Activated T-cell treated with anti-CD3 and anti-CD28 coated beads, Interleukin-2, amount 50 U/mL, for 4 hours (primary cell): Measurements from ENCODE around the gene ACSL3. TPM values are rescaled to one million over a fixed set of nuclear protein-coding genes. Genes with fewer than 3 reads are reported as not detected.
"Not testable (repeated sequence)": the region's sequence is repeated elsewhere in the genome, so short reads cannot be mapped to it uniquely, and the experiment has no call there.

Experiments used
- ATAC-seq, 2 donors: fragments of 200-7000 bp; cut with Tn5 transposase; one replicate each; pipeline ENCODE4 v1.10.0; 2021
- DNase-seq: peaks from one replicate; pipeline ENCODE4 v3.0.0-alpha.2; 2020
- H3K27me3 Mint-ChIP-seq: one replicate; pipeline ENCODE4 v1.8.0; 2021; ENCODE audit warnings: low read depth, mixed read lengths
- H3K36me3 Mint-ChIP-seq: one replicate; pipeline ENCODE4 v1.8.0; 2022; ENCODE audit warnings: mixed read lengths; ENCODE audit not compliant: insufficient read depth
- H3K4me1 Mint-ChIP-seq: one replicate; pipeline ENCODE4 v1.8.0; 2021; ENCODE audit warnings: low read depth, mixed read lengths
- H3K4me3 Mint-ChIP-seq: one replicate; pipeline ENCODE4 v1.8.0; 2021; ENCODE audit warnings: mild to moderate bottlenecking, moderate library complexity, mixed read lengths
- H3K9me3 Mint-ChIP-seq: one replicate; pipeline ENCODE4 v1.8.0; 2021; ENCODE audit warnings: mixed read lengths
- total RNA-seq, 3 donors: library from RNA; stranded (reverse); gene quantifications; one replicate each; pipeline ENCODE4 v1.2.1, GENCODE V29; 2021

Gene ACSL3
- total RNA-seq, 3 donors from 2014 or later = 29.9 to 36.6 (median 33.7) TPM

- Mint-ChIP-seq H3K4me1 (peaks cover 18% of the 10 kb centered on the region), H3K36me3 (no peaks in the 10 kb centered on the region), H3K9me3 (no peaks in the 10 kb centered on the region), H3K27me3 (no peaks in the 10 kb centered on the region), H3K4me3 (no peak overlapping the region)
- DNase-seq = no peak
- no peak for ATAC-seq
Measured at GRCh38 chr2:222862909-222863544, 2.2 kb downstream of the ACSL3 start.

GRCh38 chr2:222864296-222864695 lies 3.5 kb downstream of the ACSL3 start:
- H3K36me3 Mint-ChIP-seq = no peaks in the 10 kb centered on the region

GRCh38 chr2:222865301-222865700 lies 4.5 kb downstream of the ACSL3 start:
- ATAC-seq (no peak), DNase-seq (no peak)
- Mint-ChIP-seq H3K9me3 (no peaks in the 10 kb centered on the region), H3K4me1 (peaks cover 20% of the 10 kb centered on the region), H3K27me3 (no peaks in the 10 kb centered on the region), H3K36me3 (no peaks in the 10 kb centered on the region), H3K4me3 (no peak overlapping the region)

More at GRCh38 chr2:222864296-222864695, 3.5 kb downstream of the ACSL3 start:
- Mint-ChIP-seq H3K4me1 (peaks cover 20% of the 10 kb centered on the region), H3K27me3 (no peaks in the 10 kb centered on the region), H3K4me3 (no peak overlapping the region), H3K9me3 (no peaks in the 10 kb centered on the region)
- no peak for DNase-seq
- no peak for ATAC-seq

GRCh38 chr2:222866358-222866960 lies 5.6 kb downstream of the ACSL3 start:
- ATAC-seq (no peak), DNase-seq (no peak)
- Mint-ChIP-seq H3K4me3 (no peak overlapping the region), H3K9me3 (no peaks in the 10 kb centered on the region), H3K4me1 (peaks cover 20% of the 10 kb centered on the region), H3K36me3 (no peaks in the 10 kb centered on the region), H3K27me3 (no peaks in the 10 kb centered on the region)

- not testable (repeated sequence) for H3K9me3 Mint-ChIP-seq, ATAC-seq, H3K27me3 Mint-ChIP-seq, H3K4me3 Mint-ChIP-seq, DNase-seq, H3K36me3 Mint-ChIP-seq
- H3K4me1 Mint-ChIP-seq = peaks cover 23% of the 10 kb centered on the region
Measured at GRCh38 chr2:222868560-222869251, 7.9 kb downstream of the ACSL3 start.

- DNase-seq = no peak
- H3K36me3 Mint-ChIP-seq = no peaks in the 10 kb centered on the region
- peaks cover 23% of the 10 kb centered on the region for H3K4me1 Mint-ChIP-seq
- no peaks in the 10 kb centered on the region for H3K9me3 Mint-ChIP-seq
- H3K4me3 Mint-ChIP-seq = no peak overlapping the region
- no peak for ATAC-seq
- H3K27me3 Mint-ChIP-seq = no peaks in the 10 kb centered on the region
Measured at GRCh38 chr2:222869252-222869560, 8.4 kb downstream of the ACSL3 start.

GRCh38 chr2:222871291-222871690 lies 10.5 kb downstream of the ACSL3 start:
- Mint-ChIP-seq H3K36me3 (no peaks in the 10 kb centered on the region), H3K9me3 (no peaks in the 10 kb centered on the region), H3K4me1 (peaks cover 20% of the 10 kb centered on the region), H3K27me3 (no peaks in the 10 kb centered on the region), H3K4me3 (no peak overlapping the region)
- DNase-seq = no peak
- no peak for ATAC-seq

GRCh38 chr2:222872551-222872950 lies 11.7 kb downstream of the ACSL3 start:
- no peak overlapping the region for H3K4me3 Mint-ChIP-seq
- no peaks in the 10 kb centered on the region for H3K36me3 Mint-ChIP-seq
- H3K4me1 Mint-ChIP-seq = peaks cover 24% of the 10 kb centered on the region
- H3K27me3 Mint-ChIP-seq = no peaks in the 10 kb centered on the region
- no peak for DNase-seq
- H3K9me3 Mint-ChIP-seq = no peaks in the 10 kb centered on the region
- ATAC-seq = no peak

- Mint-ChIP-seq H3K4me3 (no peak overlapping the region), H3K4me1 (peaks cover 33% of the 10 kb centered on the region), H3K27me3 (no peaks in the 10 kb centered on the region), H3K36me3 (no peaks in the 10 kb centered on the region), H3K9me3 (no peaks in the 10 kb centered on the region)
- DNase-seq = no peak
- no peak for ATAC-seq
Measured at GRCh38 chr2:222875482-222875881, 14.6 kb downstream of the ACSL3 start.

- no peak for DNase-seq
Measured at GRCh38 chr2:222876947-222877346, 16.1 kb downstream of the ACSL3 start.

GRCh38 chr2:222877556-222878300 lies 16.9 kb downstream of the ACSL3 start:
- no peaks in the 10 kb centered on the region for H3K27me3 Mint-ChIP-seq
- H3K36me3 Mint-ChIP-seq = no peaks in the 10 kb centered on the region
- no peaks in the 10 kb centered on the region for H3K9me3 Mint-ChIP-seq
- DNase-seq (no peak), ATAC-seq (no peak)
- H3K4me1 Mint-ChIP-seq = peaks cover 36% of the 10 kb centered on the region
- H3K4me3 Mint-ChIP-seq = no peak overlapping the region

More at GRCh38 chr2:222876947-222877346, 16.1 kb downstream of the ACSL3 start:
- H3K4me1 Mint-ChIP-seq = peaks cover 35% of the 10 kb centered on the region
- H3K4me3 Mint-ChIP-seq = no peak overlapping the region
- H3K9me3 Mint-ChIP-seq = no peaks in the 10 kb centered on the region
- no peak for ATAC-seq
- no peaks in the 10 kb centered on the region for H3K36me3 Mint-ChIP-seq
- H3K27me3 Mint-ChIP-seq = no peaks in the 10 kb centered on the region

- peaks cover 35% of the 10 kb centered on the region for H3K4me1 Mint-ChIP-seq
- DNase-seq (no peak), ATAC-seq (no peak)
- no peaks in the 10 kb centered on the region for H3K36me3 Mint-ChIP-seq
- H3K27me3 Mint-ChIP-seq = no peaks in the 10 kb centered on the region
- no peaks in the 10 kb centered on the region for H3K9me3 Mint-ChIP-seq
- H3K4me3 Mint-ChIP-seq = no peak overlapping the region
Measured at GRCh38 chr2:222878301-222878876, 17.6 kb downstream of the ACSL3 start.

- no peak for DNase-seq
- no peak for ATAC-seq
- no peaks in the 10 kb centered on the region for H3K27me3 Mint-ChIP-seq
- peaks cover 38% of the 10 kb centered on the region for H3K4me1 Mint-ChIP-seq
- no peaks in the 10 kb centered on the region for H3K9me3 Mint-ChIP-seq
- H3K4me3 Mint-ChIP-seq = no peak overlapping the region
- no peaks in the 10 kb centered on the region for H3K36me3 Mint-ChIP-seq
Measured at GRCh38 chr2:222878877-222879603, 18.2 kb downstream of the ACSL3 start.

- no peak for DNase-seq
- H3K9me3 Mint-ChIP-seq = no peaks in the 10 kb centered on the region
- no peak overlapping the region for H3K4me3 Mint-ChIP-seq
- ATAC-seq = no peak
- no peaks in the 10 kb centered on the region for H3K27me3 Mint-ChIP-seq
- no peaks in the 10 kb centered on the region for H3K36me3 Mint-ChIP-seq
- peaks cover 40% of the 10 kb centered on the region for H3K4me1 Mint-ChIP-seq
Measured at GRCh38 chr2:222879604-222879933, 18.7 kb downstream of the ACSL3 start.
